K562 (cell line): ENCODE data around the gene LRRC25. TPM values are rescaled to one million over a fixed set of nuclear protein-coding genes. Genes with fewer than 3 reads are reported as not detected.

ENCODE experiments used
- ARID1B ChIP-seq: fragments of 450-650 bp; IDR thresholded peaks from 2 replicates; pipeline ENCODE4 v1.6.1; 2016; ENCODE audit warnings: antibody characterized with exemption, mild to moderate bottlenecking, inconsistent platforms
- BACH1 ChIP-seq: fragments of 200-800 bp; sonication (Bioruptor generic); IDR thresholded peaks from 2 replicates; pipeline ENCODE4 v1.6.1; 2016; ENCODE audit warnings: missing genetic modification characterization, missing compliant biosample characterization
- BMI1 ChIP-seq: fragments of 150-350 bp; IDR thresholded peaks from 2 replicates; pipeline ENCODE4 v1.6.1; 2014; ENCODE audit warnings: low read length
- BRCA1 ChIP-seq, 2 experiments: fragments of 450-650 bp in 1 of 2; sonication (generic) in 1 of 2; formaldehyde crosslinking in 1 of 2; IDR thresholded peaks; 2 replicates each; pipeline versions ENCODE4 v1.5.0 to v1.6.1; 2017 to 2020; ENCODE audit warnings: mild to moderate bottlenecking in 1 of 2, missing genetic modification reagents in 1 of 2
- GTF2E2 ChIP-seq: fragments of 200-800 bp; sonication (Bioruptor generic); IDR thresholded peaks from 2 replicates; pipeline ENCODE4 v1.6.1; 2016; ENCODE audit warnings: missing genetic modification characterization, missing compliant biosample characterization
- NR2C1 ChIP-seq, 2 experiments: fragments of 450-650 bp; IDR thresholded peaks; 2 replicates each; pipeline ENCODE4 v1.6.1; 2017; ENCODE audit warnings: mild to moderate bottlenecking in 2 of 2, antibody characterized with exemption in 1 of 2, inconsistent platforms in 1 of 2, missing compliant biosample characterization in 1 of 2, missing genetic modification characterization in 1 of 2
- SMARCC2 ChIP-seq: fragments of 450-650 bp; IDR thresholded peaks from 2 replicates; pipeline ENCODE4 v1.6.1; 2017; ENCODE audit warnings: antibody characterized with exemption, moderate library complexity, mild to moderate bottlenecking, low read depth
- SP2 ChIP-seq: IDR thresholded peaks from 2 replicates; pipeline ENCODE4 v1.6.1; 2011; ENCODE audit warnings: mild to moderate bottlenecking, low read depth, low read length, moderate library complexity; ENCODE audit not compliant: poor library complexity, severe bottlenecking; ENCODE audit errors: extremely low read depth
- ZFP1 ChIP-seq: fragments of 450-650 bp; formaldehyde crosslinking; IDR thresholded peaks from 2 replicates; pipeline ENCODE4 v1.4.0; 2020; ENCODE audit warnings: mild to moderate bottlenecking, mixed read lengths
- ZFP30 ChIP-seq: fragments of 250-450 bp; sonication (Bioruptor Pico); IDR thresholded peaks from 2 replicates; pipeline ENCODE4 v1.8.0; 2022; ENCODE audit warnings: moderate library complexity, mild to moderate bottlenecking, inconsistent platforms, borderline replicate concordance
- ZNF324 ChIP-seq: fragments of 250-450 bp; sonication (Bioruptor Pico); IDR thresholded peaks from 2 replicates; pipeline ENCODE4 v1.4.0; 2020; ENCODE audit warnings: mild to moderate bottlenecking
- polyA plus RNA-seq, 8 experiments: library from polyadenylated mRNA; depleted of rRNA in 4 of 8; stranded (reverse) in 5 of 8; unstranded in 3 of 8; fragments of >200 nt; fragmentation: Nextera tagmentation in 2 of 8; fragmentation: Illumina TruSeq in 1 of 8; extraction: Ambion mirVana in 2 of 8; extraction: Trizol in 1 of 8; gene quantifications; 2 replicates each; pipeline versions ENCODE4 v1.2.1 to v1.2.3, GENCODE V29; 2011 to 2014; ENCODE audit warnings: inconsistent platforms in 1 of 8, missing spikeins in 1 of 8
- total RNA-seq, 7 experiments: library from RNA; depleted of rRNA in 6 of 7; stranded (reverse); fragments of >200 nt in 6 of 7; fragmentation: Illumina TruSeq in 2 of 7; extraction: Trizol in 2 of 7; gene quantifications; 2 replicates each; pipeline versions ENCODE4 v1.2.1 to v1.2.3, GENCODE V29; 2011 to 2021; ENCODE audit warnings: low replicate concordance in 1 of 7
- TF ChIP-seq, protein P1 (sequence below): sonication (generic); formaldehyde crosslinking; IDR thresholded peaks from 2 replicates; pipeline ENCODE4 v1.5.0; 2020; ENCODE audit warnings: missing genetic modification reagents
- TF ChIP-seq, protein P2 (sequence below): fragments of 250-450 bp; sonication (Bioruptor Pico); IDR thresholded peaks from 2 replicates; pipeline ENCODE4 v1.8.0; 2022; ENCODE audit warnings: moderate library complexity, mild to moderate bottlenecking, inconsistent platforms
- TF ChIP-seq, protein P3 (sequence below), 2 experiments: fragments of 450-650 bp; conservative IDR thresholded peaks; 2 replicates each; pipeline ENCODE4 v1.6.1; 2017; ENCODE audit warnings: mild to moderate bottlenecking in 2 of 2, moderate library complexity in 2 of 2
- TF ChIP-seq, protein P4 (sequence below): fragments of 450-650 bp; conservative IDR thresholded peaks from 2 replicates; pipeline ENCODE4 v1.6.1; 2016; ENCODE audit warnings: missing genetic modification characterization, low read depth, mild to moderate bottlenecking, control low read depth, missing compliant biosample characterization
- TF ChIP-seq, protein P5 (sequence below): fragments of 250-450 bp; sonication (Bioruptor Pico); IDR thresholded peaks from 2 replicates; pipeline ENCODE4 v1.4.0; 2020; ENCODE audit warnings: mild to moderate bottlenecking, moderate library complexity
- TF ChIP-seq, protein P6 (sequence below): fragments of 250-450 bp; sonication (Bioruptor Pico); IDR thresholded peaks from 2 replicates; pipeline ENCODE4 v1.8.0; 2022; ENCODE audit warnings: moderate library complexity, mild to moderate bottlenecking, inconsistent platforms

Gene LRRC25
- total and polyA plus RNA-seq, 9 of the 15 experiments (the other 6 are each of a cell fraction or from before 2014, with no cell fraction given) = 0.07 to 0.36 (median 0.10) TPM; not detected in 3

DNA sequence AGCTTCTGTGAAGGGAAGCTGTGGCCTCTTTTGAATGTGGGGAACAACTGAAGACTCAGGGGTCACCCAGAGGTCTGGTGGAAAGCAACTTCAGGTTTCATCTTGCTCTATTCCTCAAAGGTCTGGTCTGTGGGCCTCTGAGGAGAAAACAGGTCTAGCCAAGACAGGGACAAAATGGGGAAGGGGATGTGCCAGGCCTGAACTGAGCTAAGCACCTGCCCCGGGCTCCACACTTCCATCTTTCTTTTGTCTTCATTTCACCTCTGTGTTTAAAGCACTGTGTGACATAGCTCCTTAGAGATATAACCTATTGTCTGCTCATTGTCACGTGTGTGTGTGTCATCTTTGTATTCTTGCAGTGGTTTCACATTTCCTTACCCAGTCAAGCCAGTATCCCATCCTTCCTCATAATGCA, 31.4 kb downstream of the LRRC25 start (continued):
- TF ChIP-seq SMARCC2 = no peak
- 0 out of 2 replicates have a peak, but pooled peaks have one; percentile 10 for TF ChIP-seq BACH1 (tag)
- TF ChIP-seq, protein P1, sequence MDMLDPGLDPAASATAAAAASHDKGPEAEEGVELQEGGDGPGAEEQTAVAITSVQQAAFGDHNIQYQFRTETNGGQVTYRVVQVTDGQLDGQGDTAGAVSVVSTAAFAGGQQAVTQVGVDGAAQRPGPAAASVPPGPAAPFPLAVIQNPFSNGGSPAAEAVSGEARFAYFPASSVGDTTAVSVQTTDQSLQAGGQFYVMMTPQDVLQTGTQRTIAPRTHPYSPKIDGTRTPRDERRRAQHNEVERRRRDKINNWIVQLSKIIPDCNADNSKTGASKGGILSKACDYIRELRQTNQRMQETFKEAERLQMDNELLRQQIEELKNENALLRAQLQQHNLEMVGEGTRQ (CRISPR knock-in tag) = 0 out of 2 replicates have a peak, but pooled peaks have one; percentile 1
- TF ChIP-seq ZFP30 (CRISPR knock-in tag) = no peak
- no peak for TF ChIP-seq ARID1B
- no peak for TF ChIP-seq BRCA1 (IDR thresholded peaks at IDR 0.05)
- TF ChIP-seq BRCA1 (CRISPR knock-in tag; IDR thresholded peaks at IDR 0.05) = no peak
- no peak for TF ChIP-seq BMI1
- TF ChIP-seq, protein P2, sequence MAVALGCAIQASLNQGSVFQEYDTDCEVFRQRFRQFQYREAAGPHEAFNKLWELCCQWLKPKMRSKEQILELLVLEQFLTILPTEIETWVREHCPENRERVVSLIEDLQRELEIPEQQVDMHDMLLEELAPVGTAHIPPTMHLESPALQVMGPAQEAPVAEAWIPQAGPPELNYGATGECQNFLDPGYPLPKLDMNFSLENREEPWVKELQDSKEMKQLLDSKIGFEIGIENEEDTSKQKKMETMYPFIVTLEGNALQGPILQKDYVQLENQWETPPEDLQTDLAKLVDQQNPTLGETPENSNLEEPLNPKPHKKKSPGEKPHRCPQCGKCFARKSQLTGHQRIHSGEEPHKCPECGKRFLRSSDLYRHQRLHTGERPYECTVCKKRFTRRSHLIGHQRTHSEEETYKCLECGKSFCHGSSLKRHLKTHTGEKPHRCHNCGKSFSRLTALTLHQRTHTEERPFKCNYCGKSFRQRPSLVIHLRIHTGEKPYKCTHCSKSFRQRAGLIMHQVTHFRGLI = peak; percentile 62
- TF ChIP-seq, protein P3, sequence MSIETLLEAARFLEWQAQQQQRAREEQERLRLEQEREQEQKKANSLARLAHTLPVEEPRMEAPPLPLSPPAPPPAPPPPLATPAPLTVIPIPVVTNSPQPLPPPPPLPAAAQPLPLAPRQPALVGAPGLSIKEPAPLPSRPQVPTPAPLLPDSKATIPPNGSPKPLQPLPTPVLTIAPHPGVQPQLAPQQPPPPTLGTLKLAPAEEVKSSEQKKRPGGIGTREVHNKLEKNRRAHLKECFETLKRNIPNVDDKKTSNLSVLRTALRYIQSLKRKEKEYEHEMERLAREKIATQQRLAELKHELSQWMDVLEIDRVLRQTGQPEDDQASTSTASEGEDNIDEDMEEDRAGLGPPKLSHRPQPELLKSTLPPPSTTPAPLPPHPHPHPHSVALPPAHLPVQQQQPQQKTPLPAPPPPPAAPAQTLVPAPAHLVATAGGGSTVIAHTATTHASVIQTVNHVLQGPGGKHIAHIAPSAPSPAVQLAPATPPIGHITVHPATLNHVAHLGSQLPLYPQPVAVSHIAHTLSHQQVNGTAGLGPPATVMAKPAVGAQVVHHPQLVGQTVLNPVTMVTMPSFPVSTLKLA (conservative IDR thresholded peaks at IDR 0.05) = 0 out of 4 replicates have a peak, but pooled peaks of 1 of the 2 experiments have one; percentile 40
- TF ChIP-seq, protein P4, sequence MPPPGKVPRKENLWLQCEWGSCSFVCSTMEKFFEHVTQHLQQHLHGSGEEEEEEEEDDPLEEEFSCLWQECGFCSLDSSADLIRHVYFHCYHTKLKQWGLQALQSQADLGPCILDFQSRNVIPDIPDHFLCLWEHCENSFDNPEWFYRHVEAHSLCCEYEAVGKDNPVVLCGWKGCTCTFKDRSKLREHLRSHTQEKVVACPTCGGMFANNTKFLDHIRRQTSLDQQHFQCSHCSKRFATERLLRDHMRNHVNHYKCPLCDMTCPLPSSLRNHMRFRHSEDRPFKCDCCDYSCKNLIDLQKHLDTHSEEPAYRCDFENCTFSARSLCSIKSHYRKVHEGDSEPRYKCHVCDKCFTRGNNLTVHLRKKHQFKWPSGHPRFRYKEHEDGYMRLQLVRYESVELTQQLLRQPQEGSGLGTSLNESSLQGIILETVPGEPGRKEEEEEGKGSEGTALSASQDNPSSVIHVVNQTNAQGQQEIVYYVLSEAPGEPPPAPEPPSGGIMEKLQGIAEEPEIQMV (tag) = peak; percentile 48; the same call in 1 of the 2 replicates
- TF ChIP-seq, protein P5, sequence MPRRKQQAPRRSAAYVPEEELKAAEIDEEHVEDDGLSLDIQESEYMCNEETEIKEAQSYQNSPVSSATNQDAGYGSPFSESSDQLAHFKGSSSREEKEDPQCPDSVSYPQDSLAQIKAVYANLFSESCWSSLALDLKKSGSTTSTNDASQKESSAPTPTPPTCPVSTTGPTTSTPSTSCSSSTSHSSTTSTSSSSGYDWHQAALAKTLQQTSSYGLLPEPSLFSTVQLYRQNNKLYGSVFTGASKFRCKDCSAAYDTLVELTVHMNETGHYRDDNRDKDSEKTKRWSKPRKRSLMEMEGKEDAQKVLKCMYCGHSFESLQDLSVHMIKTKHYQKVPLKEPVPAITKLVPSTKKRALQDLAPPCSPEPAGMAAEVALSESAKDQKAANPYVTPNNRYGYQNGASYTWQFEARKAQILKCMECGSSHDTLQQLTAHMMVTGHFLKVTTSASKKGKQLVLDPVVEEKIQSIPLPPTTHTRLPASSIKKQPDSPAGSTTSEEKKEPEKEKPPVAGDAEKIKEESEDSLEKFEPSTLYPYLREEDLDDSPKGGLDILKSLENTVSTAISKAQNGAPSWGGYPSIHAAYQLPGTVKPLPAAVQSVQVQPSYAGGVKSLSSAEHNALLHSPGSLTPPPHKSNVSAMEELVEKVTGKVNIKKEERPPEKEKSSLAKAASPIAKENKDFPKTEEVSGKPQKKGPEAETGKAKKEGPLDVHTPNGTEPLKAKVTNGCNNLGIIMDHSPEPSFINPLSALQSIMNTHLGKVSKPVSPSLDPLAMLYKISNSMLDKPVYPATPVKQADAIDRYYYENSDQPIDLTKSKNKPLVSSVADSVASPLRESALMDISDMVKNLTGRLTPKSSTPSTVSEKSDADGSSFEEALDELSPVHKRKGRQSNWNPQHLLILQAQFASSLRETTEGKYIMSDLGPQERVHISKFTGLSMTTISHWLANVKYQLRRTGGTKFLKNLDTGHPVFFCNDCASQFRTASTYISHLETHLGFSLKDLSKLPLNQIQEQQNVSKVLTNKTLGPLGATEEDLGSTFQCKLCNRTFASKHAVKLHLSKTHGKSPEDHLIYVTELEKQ (CRISPR knock-in tag) = peak; percentile 26; the same call in 1 of the 2 replicates
- no peak for TF ChIP-seq ZFP1 (CRISPR knock-in tag)
- TF ChIP-seq ZNF324 (CRISPR knock-in tag) = 0 out of 2 replicates have a peak, but pooled peaks have one; percentile 21
- TF ChIP-seq NR2C1 (IDR thresholded peaks at IDR 0.05) = no peak
- peak; percentile 48 for TF ChIP-seq NR2C1 (tag; IDR thresholded peaks at IDR 0.05)
- no peak for TF ChIP-seq SP2
- TF ChIP-seq, protein P6, sequence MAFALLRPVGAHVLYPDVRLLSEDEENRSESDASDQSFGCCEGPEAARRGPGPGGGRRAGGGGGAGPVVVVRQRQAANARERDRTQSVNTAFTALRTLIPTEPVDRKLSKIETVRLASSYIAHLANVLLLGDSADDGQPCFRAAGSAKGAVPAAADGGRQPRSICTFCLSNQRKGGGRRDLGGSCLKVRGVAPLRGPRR (CRISPR knock-in tag) = peak; percentile 80; the same call in 1 of the 2 replicates
- TF ChIP-seq GTF2E2 (tag) = no peak
